Testis (tissue), 3 donors: ENCODE data around the gene DMD. TPM values are rescaled to one million over a fixed set of nuclear protein-coding genes. Genes with fewer than 3 reads are reported as not detected.

ENCODE experiments used
- DNase-seq: peaks from one replicate; pipeline ENCODE4 v3.0.0-alpha.2; 2019
- H3K27ac ChIP-seq, 2 donors: fragments of 200-600 bp; sonication (generic); one replicate each; pipeline ENCODE4 v1.5.1; 2019
- H3K27me3 ChIP-seq: fragments of 200-600 bp; sonication (generic); one replicate; pipeline ENCODE4 v1.5.1; 2019
- H3K36me3 ChIP-seq: fragments of 200-600 bp; sonication (generic); one replicate; pipeline ENCODE4 v1.5.1; 2017; ENCODE audit warnings: low read depth; ENCODE audit errors: missing control alignments
- H3K4me1 ChIP-seq: fragments of 200-600 bp; sonication (generic); one replicate; pipeline ENCODE4 v1.5.1; 2019
- H3K4me3 ChIP-seq, 2 donors: fragments of 200-600 bp; sonication (generic); one replicate each; pipeline ENCODE4 v1.5.1; 2017 to 2019
- H3K9me3 ChIP-seq: fragments of 200-600 bp; sonication (generic); one replicate; pipeline ENCODE4 v1.5.1; 2017
- CTCF ChIP-seq, 3 experiments: fragments of 450-650 bp in 2 of 3; fragments of 200-600 bp in 1 of 3; sonication (generic) in 1 of 3; IDR thresholded peaks; one replicate each; pipeline ENCODE4 v1.5.1; 2016 to 2019; ENCODE audit warnings: antibody characterized with exemption in 3 of 3, mild to moderate bottlenecking in 2 of 3, moderate library complexity in 1 of 3
- POLR2A ChIP-seq: fragments of 450-650 bp; IDR thresholded peaks from one replicate; pipeline ENCODE4 v1.6.1; 2017; ENCODE audit warnings: antibody characterized with exemption, mild to moderate bottlenecking, moderate library complexity
- WGBS, 2 donors: methylation state at CpG; one replicate each; pipeline ENCODE4 v1.1.5; 2018; 5-methylcytosine and 5-hydroxymethylcytosine counted together
- intact Hi-C: fragments of 100-400 bp; cut with DNase I; formaldehyde crosslinking; loops from one replicate; pipeline ENCODE4 v1.15.1; 2023; ENCODE audit warnings: low total_unique reads
- polyA plus RNA-seq: library from polyadenylated mRNA; stranded (reverse); fragments of 350-450 nt; fragmentation: Illumina TruSeq; extraction: RNeasy Lipid Tissue Mini Kit (QIAGEN cat#74804); gene quantifications from one replicate; pipeline ENCODE4 v1.2.3, GENCODE V29; 2014; ENCODE audit warnings: low read depth, low replicate concordance; ENCODE audit not compliant: insufficient read depth
- total RNA-seq, 2 donors: library from RNA; depleted of rRNA; stranded (reverse); fragments of >200 nt; gene quantifications; one replicate each; pipeline ENCODE4 v1.2.3, GENCODE V29; 2016

The DMD gene
- total and polyA plus RNA-seq, 3 donors from 2014 or later = 11.3 to 34.1 (median 24.2) TPM

- Histone ChIP-seq H3K4me3 (no peak overlapping the region), H3K27me3 (no peaks in the 10 kb centered on the region), H3K36me3 (no peaks in the 10 kb centered on the region), H3K27ac (no peak overlapping the region), H3K9me3 (no peaks in the 10 kb centered on the region), H3K4me1 (no peaks in the 10 kb centered on the region)
- 41 to 52% methylated on average over 4 of the region's 4 CpGs for WGBS, 2 donors
- intact Hi-C loops = no loop called here
- TF ChIP-seq POLR2A (no peak), CTCF (IDR thresholded peaks at IDR 0.05) (no peak)
- no peak for DNase-seq
These were observed 2096.0 kb downstream of the DMD start for GRCh38 chrX:31115398-31115797.

- H3K4me3 ChIP-seq = no peak overlapping the region
- TF ChIP-seq POLR2A = no peak
- no peak for TF ChIP-seq CTCF (IDR thresholded peaks at IDR 0.05)
- H3K27ac ChIP-seq = no peak overlapping the region
- intact Hi-C loops = no loop called here
- no peaks in the 10 kb centered on the region for H3K36me3 ChIP-seq
- no peak for DNase-seq
- no peaks in the 10 kb centered on the region for H3K4me1 ChIP-seq
- no peaks in the 10 kb centered on the region for H3K9me3 ChIP-seq
- no peaks in the 10 kb centered on the region for H3K27me3 ChIP-seq
- 25 to 46% methylated on average over 2 of the region's 2 CpGs for WGBS, 2 donors
These were observed 2096.5 kb downstream of the DMD start for GRCh38 chrX:31114858-31115257.

- no peak for DNase-seq
- TF ChIP-seq CTCF (IDR thresholded peaks at IDR 0.05) (no peak), POLR2A (no peak)
- H3K27ac ChIP-seq = no peak overlapping the region
- intact Hi-C loops = no loop called here
- H3K9me3 ChIP-seq = no peaks in the 10 kb centered on the region
- no peaks in the 10 kb centered on the region for H3K36me3 ChIP-seq
- H3K4me3 ChIP-seq = no peak overlapping the region
- no peaks in the 10 kb centered on the region for H3K4me1 ChIP-seq
- WGBS, 2 donors = 88 to 95% methylated on average over 4 to 5 of the region's 5 CpGs
- H3K27me3 ChIP-seq = no peaks in the 10 kb centered on the region
These were observed 2098.9 kb downstream of the DMD start for GRCh38 chrX:31112226-31112999.

- no peaks in the 10 kb centered on the region for H3K9me3 ChIP-seq
- H3K4me3 ChIP-seq = no peak overlapping the region
- H3K4me1 ChIP-seq = no peaks in the 10 kb centered on the region
- H3K27ac ChIP-seq = no peak overlapping the region
- no peaks in the 10 kb centered on the region for H3K27me3 ChIP-seq
- no peak for TF ChIP-seq POLR2A
- no peak for TF ChIP-seq CTCF (IDR thresholded peaks at IDR 0.05)
- no peak for DNase-seq
- intact Hi-C loops = no loop called here
- 65 to 66% methylated on average over 6 of the region's 6 CpGs for WGBS, 2 donors
- H3K36me3 ChIP-seq = no peaks in the 10 kb centered on the region
These were observed 2100.7 kb downstream of the DMD start for GRCh38 chrX:31110657-31111056.

GRCh38 chrX:31099536-31100090 lies 2111.7 kb downstream of the DMD start:
- DNase-seq = no peak
- Histone ChIP-seq H3K36me3 (no peaks in the 10 kb centered on the region), H3K27me3 (no peaks in the 10 kb centered on the region), H3K4me1 (no peaks in the 10 kb centered on the region), H3K9me3 (no peaks in the 10 kb centered on the region), H3K27ac (no peak overlapping the region), H3K4me3 (no peak overlapping the region)
- intact Hi-C loops = no loop called here
- WGBS, 2 donors = 94 to 95% methylated on average over 2 of the region's 2 CpGs
- TF ChIP-seq POLR2A (no peak), CTCF (IDR thresholded peaks at IDR 0.05) (no peak)
